NCI-H748 (cell line): ENCODE measurements around the gene MICALL2.
A peak's percentile ranks its signal among the peaks of the same experiment; 100 is the strongest.

Experiments
- DNase-seq: peaks from one replicate; lab custom pipeline; 2025; ENCODE audit not compliant: unreplicated experiment; lab: John Stamatoyannopoulos, UW

MICALL2 gene

DNA sequence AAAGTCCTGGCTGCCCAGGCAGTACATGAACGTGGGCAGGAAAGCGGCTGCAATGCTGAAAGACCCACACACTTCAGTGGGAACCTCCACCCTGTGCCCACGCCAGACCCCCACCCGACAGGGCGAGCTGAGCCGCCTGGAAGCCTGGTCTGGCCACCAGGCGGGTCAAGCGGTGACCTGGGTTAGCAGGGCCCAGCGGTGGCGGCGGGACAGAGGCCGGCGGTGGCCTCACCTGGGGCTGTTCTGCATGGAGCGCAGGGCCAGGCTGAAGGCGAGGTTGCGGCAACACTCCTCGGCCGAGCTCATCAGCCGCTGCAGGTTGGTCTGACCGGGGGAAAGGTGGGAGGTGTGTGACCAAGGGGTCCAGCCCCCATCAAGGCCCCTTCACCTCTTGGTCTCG, 11.6 kb upstream of the MICALL2 start:
- DNase-seq, result no peak

DNA sequence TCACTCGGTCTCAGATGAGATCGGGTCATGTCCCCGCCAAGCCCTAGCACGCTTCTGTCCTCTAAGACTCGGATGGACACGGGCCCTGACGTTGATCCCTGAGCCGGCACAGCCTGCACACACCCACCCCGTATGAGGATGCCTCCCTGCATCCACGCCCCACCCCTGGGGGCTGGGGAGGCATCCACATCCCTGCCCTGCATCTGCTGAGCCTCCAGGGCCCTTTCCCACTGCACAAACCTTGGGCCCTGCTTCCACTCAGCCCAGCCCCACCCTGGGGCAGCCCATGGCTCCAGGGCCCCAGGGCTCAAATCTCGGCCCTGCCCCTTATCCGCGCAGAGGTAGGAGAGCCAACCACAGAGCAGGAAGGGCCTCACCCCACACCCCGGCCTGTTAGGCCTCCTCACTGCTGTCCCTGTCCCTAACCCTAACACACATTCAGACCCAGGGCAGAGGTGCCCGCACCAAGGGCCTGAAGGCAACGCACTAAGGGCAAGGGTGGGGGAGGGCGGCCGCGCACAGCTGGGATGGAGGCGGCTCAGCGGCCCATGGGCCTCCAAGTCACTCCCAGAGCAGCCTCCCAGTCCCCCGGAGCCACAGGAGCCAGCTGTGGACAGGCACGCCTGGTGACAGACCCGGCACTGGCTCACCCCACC, 9.5 kb upstream of the MICALL2 start:
- no peak for DNase-seq

GRCh38 chr7:1468203-1468602, 8.9 kb upstream of the MICALL2 start:
- no peak for DNase-seq

- peak; percentile 37 for DNase-seq
Measured at GRCh38 chr7:1466524-1467271, 7.4 kb upstream of the MICALL2 start.

DNA sequence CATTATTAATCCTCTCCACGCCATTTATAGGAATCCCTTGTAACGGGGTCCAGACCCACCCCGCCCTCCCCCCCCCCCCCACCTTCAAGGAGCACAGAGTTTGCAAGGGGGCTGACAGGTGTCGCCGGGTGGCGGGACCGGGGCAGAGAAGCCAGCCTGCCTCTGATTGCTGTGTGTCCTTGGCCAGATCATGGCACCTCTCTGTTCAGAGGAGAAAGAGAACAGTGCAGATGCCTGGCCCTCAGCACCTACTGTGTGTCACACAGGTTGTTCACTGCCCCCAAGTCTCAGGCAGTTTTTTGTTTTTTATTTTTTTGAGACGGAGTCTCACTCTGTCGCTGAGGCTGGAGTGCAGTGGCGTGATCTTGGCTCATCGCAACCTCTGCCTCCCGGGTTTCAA, 5.4 kb upstream of the MICALL2 start:
- DNase-seq, result no peak

- no peak for DNase-seq
Measured at GRCh38 chr7:1463676-1464223, 4.5 kb upstream of the MICALL2 start.

GRCh38 chr7:1461646-1462375, 2.5 kb upstream of the MICALL2 start:
- no peak for DNase-seq

- DNase-seq, result no peak
Measured at GRCh38 chr7:1460821-1461645, 1.8 kb upstream of the MICALL2 start.

DNA sequence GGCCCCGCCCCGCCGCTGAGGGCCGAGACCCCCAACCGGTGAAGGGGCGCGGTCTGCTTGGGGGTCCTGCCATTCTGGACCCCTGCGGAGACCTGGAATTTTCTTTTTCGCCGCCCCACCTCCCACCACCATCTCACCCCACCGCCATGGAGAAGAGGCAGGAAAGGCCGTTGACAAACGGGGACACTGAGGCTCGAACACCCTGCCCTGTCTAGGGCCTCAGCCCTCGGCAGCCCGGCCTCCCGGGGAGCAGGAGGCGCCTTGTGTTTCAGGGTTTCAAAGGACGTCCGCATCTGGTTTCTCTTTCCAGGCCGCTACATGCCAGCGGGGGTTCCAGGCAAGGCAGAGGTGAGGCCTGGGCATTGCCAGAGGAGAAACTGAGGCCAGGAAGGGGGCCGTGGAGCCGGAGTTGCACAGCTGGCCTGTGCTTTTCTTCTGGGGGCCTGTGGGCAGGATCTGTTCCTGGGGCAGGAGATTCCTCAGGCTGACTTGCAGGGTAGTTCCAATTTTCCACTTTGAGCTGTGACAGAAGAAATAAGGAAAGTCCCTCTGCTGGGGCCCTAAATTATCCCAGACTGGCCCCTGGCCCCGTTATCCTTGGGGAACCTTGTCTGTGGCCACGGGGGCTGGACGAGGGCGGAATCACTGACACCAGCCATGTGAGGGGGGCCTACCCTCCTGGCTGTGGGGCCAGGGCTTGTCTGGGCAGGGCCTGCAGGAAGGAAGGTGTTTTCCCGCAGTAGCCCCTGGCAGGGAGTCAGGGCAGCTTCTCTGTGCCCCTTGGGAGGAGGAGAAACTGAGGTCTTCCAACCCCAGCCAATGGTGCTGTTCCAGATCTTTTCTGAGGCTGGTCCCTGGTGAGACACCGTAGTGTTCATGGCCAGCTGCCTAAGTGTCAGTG, 900 bp upstream of the MICALL2 start:
- no peak for DNase-seq

DNA sequence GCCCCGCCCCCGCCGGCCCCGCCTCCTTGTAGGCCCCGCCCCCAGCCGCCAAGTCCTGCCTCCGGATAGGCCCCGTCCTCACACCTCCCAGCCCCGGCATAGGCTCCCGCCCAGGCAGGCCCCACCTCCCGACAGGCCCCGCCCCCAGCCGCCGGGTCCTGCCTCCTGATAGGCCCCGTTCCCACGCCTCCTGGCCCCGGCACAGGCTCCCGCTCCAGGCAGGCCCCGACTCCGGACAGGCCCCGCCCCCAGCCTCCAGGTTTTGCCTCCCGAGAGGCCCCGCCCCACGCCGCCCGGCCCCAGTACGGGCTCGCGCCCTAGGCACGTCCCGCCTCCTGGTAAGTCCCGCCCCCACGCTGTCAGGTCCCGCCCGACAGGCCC, 232 bp upstream of the MICALL2 start:
- DNase-seq, result peak; percentile 96

DNA sequence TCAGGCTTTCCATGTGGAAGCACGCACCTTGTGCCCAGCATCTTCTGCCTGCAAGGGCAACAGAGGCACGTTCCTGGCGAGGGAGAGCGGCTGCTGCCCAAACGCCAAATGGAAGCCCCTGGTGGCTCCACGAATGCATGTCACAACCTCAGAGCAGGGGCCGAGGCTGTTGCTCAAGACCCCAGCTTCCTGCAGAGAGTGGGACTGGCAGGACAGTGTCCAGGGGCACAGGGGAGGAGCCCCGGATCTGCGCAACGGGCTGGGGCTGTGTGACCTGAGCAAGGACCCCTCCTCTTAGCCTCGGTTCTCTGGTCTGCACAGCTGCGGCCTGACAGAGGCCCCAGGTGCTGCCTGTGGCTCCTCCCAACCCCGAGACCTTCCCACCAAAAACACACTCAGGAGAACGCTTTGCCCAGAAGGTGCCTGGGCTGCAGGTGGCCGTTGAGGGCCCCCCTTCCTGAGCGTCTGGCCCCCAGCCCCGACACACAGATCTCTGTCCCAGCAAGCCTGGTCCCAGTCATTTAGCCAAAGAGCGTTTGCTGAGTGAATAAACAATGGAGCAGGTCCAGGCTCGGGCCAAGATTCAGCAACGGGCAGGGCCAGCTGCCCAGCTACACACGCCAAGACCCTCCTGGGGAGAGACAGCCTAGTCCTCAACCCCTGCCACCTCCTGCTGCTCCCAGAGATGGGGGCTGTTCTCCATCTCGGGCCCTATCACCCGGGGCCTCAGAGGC, 1.2 kb downstream of the MICALL2 start:
- no peak for DNase-seq

- DNase-seq, result no peak
Measured at GRCh38 chr7:1457059-1457948, 2.0 kb downstream of the MICALL2 start.

GRCh38 chr7:1455955-1456354, 3.3 kb downstream of the MICALL2 start:
- no peak for DNase-seq

GRCh38 chr7:1455241-1455939, 3.9 kb downstream of the MICALL2 start:
- peak; percentile 59 for DNase-seq

DNA sequence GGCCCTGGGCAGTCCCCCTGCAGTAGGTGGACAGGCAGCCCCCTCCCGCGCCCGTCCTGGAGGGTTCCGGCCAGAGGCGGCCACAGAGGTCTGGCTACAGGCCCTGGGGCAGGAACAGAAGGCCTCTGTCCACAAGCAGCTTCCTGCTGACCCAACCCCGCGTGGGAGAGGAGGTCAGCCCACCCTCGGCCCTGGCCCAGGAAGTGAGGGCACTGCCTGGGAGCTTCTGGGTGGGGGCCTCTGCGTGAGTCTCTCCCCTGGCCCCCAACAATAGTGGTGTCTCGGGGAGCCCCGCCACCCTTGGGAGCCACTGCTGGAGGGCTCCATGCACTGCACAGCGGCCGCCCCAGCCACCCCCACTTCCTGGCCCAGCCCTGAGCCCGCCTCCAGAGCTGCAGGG, 4.7 kb downstream of the MICALL2 start:
- no peak for DNase-seq

DNA sequence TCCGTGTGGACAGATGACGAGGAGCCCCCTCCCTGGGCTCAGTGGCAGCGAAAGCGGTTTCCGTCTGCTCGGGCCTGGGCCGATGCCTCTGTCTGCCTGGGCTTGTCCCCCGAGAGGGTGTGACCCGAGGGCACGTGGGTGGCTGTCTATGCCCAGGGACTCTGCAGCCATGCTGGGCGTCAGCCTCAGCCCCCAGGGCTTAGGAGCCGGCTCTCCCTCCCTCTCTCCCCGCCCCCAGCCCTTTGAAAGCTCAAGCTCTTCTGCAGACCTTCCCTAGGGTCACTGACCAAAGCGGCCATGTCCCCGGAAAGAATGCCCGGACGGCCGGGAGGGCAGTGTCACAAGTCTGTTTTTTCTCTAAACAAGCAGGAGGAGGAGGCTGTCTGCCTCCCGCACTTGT, 7.1 kb downstream of the MICALL2 start:
- no peak for DNase-seq

DNA sequence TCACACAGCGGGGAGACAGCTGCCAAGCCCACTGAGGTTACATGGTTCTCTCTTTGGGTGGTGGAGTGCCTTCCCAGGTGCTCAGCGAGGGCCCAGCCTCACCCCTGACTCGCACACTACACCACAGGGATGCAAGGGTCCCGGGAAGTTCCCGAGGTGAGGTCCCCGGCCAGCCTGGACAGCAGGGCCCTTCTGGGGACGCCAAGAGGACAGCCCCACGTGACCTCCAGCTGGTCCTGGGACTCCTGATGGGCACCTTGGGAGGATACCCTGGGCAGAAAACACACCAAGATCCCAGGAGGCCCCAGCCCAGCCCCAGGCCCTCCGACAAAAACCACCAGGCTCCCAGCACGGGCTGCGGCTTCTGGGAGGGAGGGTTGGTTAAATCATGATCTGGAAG, 8.3 kb downstream of the MICALL2 start:
- no peak for DNase-seq

- DNase-seq, result no peak
Measured at GRCh38 chr7:1450431-1450830, 8.8 kb downstream of the MICALL2 start.
